ENCODE measurements around the gene ODAD3. TPM values are rescaled to one million over a fixed set of nuclear protein-coding genes. Genes with fewer than 3 reads are reported as not detected.

Gene ODAD3
- total and polyA plus RNA-seq, 2 donors (not counting 1 experiment from before 2014, with no cell fraction given): 0.18 to 0.62 TPM

GRCh38 chr19:11480715-11481533, 46.0 kb upstream of the ODAD3 start, which contains the start of gene ELAVL3:
ELAVL3 (minus strand) TSS chr19:11481046; CDS start chr19:11480608, 438 bp downstream.
- WGBS (ENCODE audit: insufficient coverage): 25% methylated on average over 65 of the region's 77 CpGs
- Histone ChIP-seq H2AFZ (ENCODE audit: insufficient read depth, low read depth, low read length, poor library complexity, severe bottlenecking) (peak within 1 kb of the TSS; percentile 27), H3K36me3 (replicated peaks in 1 of 2; ENCODE audit: control extremely low read depth in 1 of 2, control insufficient read depth in 1 of 2, extremely low read depth in 1 of 2, insufficient read depth in 2 of 2, low read length in 1 of 2) (peaks cover 0 to 2% of the 10 kb centered on the region in 2 experiments), H3K27me3 (replicated peaks in 1 of 4; ENCODE audit: control extremely low read depth in 1 of 4, control insufficient read depth in 3 of 4, insufficient read depth in 4 of 4, low read length in 3 of 4) (peaks cover 0 to 46% (median 25%) of the 10 kb centered on the region in 4 experiments), H3K4me1 (ENCODE audit: control insufficient read depth in 2 of 2, insufficient read depth in 2 of 2, low read length in 2 of 2) (peaks cover 37 to 42% of the 10 kb centered on the region in 2 donors), H3K9me3 (ENCODE audit: control extremely low read depth in 1 of 3, control insufficient read depth in 2 of 3, insufficient read depth in 1 of 3, low read length in 2 of 3) (peaks cover 0 to 25% (median 0%) of the 10 kb centered on the region in 3 donors), H4K20me1 (ENCODE audit: control insufficient read depth, insufficient read depth, low read length, poor library complexity, severe bottlenecking) (no peaks in the 10 kb centered on the region), H3K9ac (ENCODE audit: low read length) (no peak within 1 kb of the TSS), H3K27ac (ENCODE audit: low read length in 2 of 2) (no peak within 1 kb of the TSS), H3K4me3 (ENCODE audit: control extremely low read depth in 1 of 5, extremely low read depth in 1 of 5, insufficient read depth in 1 of 5, low read depth in 2 of 5, low read length in 4 of 5) (peak within 1 kb of the TSS in 4 of 5 experiments; percentile 5 to 48 (median 20)), H3K79me2 (ENCODE audit: control insufficient read depth, insufficient read depth, low read length) (no peaks in the 10 kb centered on the region), H3K4me2 (replicated peaks; ENCODE audit: low read depth, low read length, poor library complexity, severe bottlenecking) (peak within 1 kb of the TSS; percentile 89)
- TF ChIP-seq CTCF (IDR thresholded peaks at IDR 0.05) (no peak), EZH2 (IDR thresholded peaks at IDR 0.05; ENCODE audit: borderline replicate concordance, insufficient read depth, low read depth, low read length, poor library complexity, severe bottlenecking) (peak; percentile 70)
- peaks cover 27% of the 10 kb centered on the region for H3K4me1 Mint-ChIP-seq
- peak within 1 kb of the TSS; percentile 80 for H3K4me3 Mint-ChIP-seq
- peaks cover 39% of the 10 kb centered on the region for H3K27me3 Mint-ChIP-seq
- ChIA-PET POLR2A (interaction anchor here (0.9 kb wide), 1 partner anchor 97 kb away, joined by 5 read pairs; the partner anchor contains the start of gene EPOR), CTCF (interaction anchor here (1.0 to 3.4 kb wide), 4 partner anchors 9 to 189 kb away, joined by 3 to 38 read pairs (median 16); partner anchors contain the start of gene EPOR)
- intact Hi-C loops (cut with micrococcal nuclease): loop anchor here (5.0 kb wide), 2 partner anchors 441 to 444 kb away; no protein-coding TSS in a partner anchor
- no peaks in the 10 kb centered on the region for H3K9me3 Mint-ChIP-seq (ENCODE audit: insufficient read depth)
- no peak for ATAC-seq (ENCODE audit: low read depth)
- H3K27ac Mint-ChIP-seq: peak within 1 kb of the TSS; percentile 65
- peak; percentile 40 for DNase-seq
